H9 (cell line): Measurements from ENCODE around the gene ANKMY1. TPM values are rescaled to one million over a fixed set of nuclear protein-coding genes. Genes with fewer than 3 reads are reported as not detected.

Source experiments
- DNase-seq: peaks from one replicate; pipeline ENCODE4 v3.0.0-alpha.2; 2017
- H2AFZ ChIP-seq: one replicate; pipeline ENCODE4 v1.6.1; 2013; ENCODE audit warnings: mild to moderate bottlenecking, low read length, control low read depth, moderate library complexity
- H2AK5ac ChIP-seq: 2 replicates; pipeline ENCODE4 v1.6.1; 2013; ENCODE audit warnings: low read length, control low read depth, mixed read lengths; ENCODE audit not compliant: insufficient read length
- H2BK120ac ChIP-seq: one replicate; pipeline ENCODE4 v1.6.1; 2013; ENCODE audit warnings: low read depth, mild to moderate bottlenecking, low read length, control low read depth, inconsistent platforms; ENCODE audit not compliant: poor library complexity, severe bottlenecking
- H2BK12ac ChIP-seq: 2 replicates; pipeline ENCODE4 v1.6.1; 2013; ENCODE audit warnings: low read length, control low read depth, mixed read lengths, low read depth; ENCODE audit not compliant: insufficient read length
- H2BK15ac ChIP-seq: 2 replicates; pipeline ENCODE4 v1.6.1; 2013; ENCODE audit warnings: low read depth, low read length, control low read depth
- H2BK20ac ChIP-seq: one replicate; pipeline ENCODE4 v1.6.1; 2013; ENCODE audit warnings: low read depth, mild to moderate bottlenecking, low read length, control low read depth, inconsistent platforms; ENCODE audit not compliant: poor library complexity, severe bottlenecking
- H2BK5ac ChIP-seq: 2 replicates; pipeline ENCODE4 v1.6.1; 2013; ENCODE audit warnings: low read length, control low read depth, mixed read lengths; ENCODE audit not compliant: insufficient read length
- H3K14ac ChIP-seq: 2 replicates; pipeline ENCODE4 v1.6.1; 2013; ENCODE audit warnings: low read length, control low read depth; ENCODE audit not compliant: insufficient read depth
- H3K18ac ChIP-seq: 2 replicates; pipeline ENCODE4 v1.6.1; 2013; ENCODE audit warnings: low read depth, mild to moderate bottlenecking, mixed read lengths, low read length, control low read depth; ENCODE audit not compliant: insufficient read length
- H3K23ac ChIP-seq: 2 replicates; pipeline ENCODE4 v1.6.1; 2013; ENCODE audit warnings: low read length, control low read depth, mixed read lengths, low read depth; ENCODE audit not compliant: insufficient read length
- H3K23me2 ChIP-seq: 2 replicates; pipeline ENCODE4 v1.6.1; 2013; ENCODE audit warnings: low read depth, mild to moderate bottlenecking, mixed read lengths, low read length, control low read depth; ENCODE audit not compliant: insufficient read length, poor library complexity, severe bottlenecking
- H3K27ac ChIP-seq: 2 replicates; pipeline ENCODE4 v1.5.1; 2013; ENCODE audit warnings: low read length, control low read depth, mixed read lengths, low read depth; ENCODE audit not compliant: insufficient read length
- H3K27me3 ChIP-seq: 2 replicates; pipeline ENCODE4 v1.6.1; 2013; ENCODE audit warnings: low read length, control low read depth, inconsistent platforms; ENCODE audit not compliant: insufficient read depth
- H3K4ac ChIP-seq: 2 replicates; pipeline ENCODE4 v1.6.1; 2013; ENCODE audit warnings: low read depth, mild to moderate bottlenecking, control low read depth, inconsistent platforms, low read length, moderate library complexity
- H3K4me1 ChIP-seq: 2 replicates; pipeline ENCODE4 v1.6.1; 2013; ENCODE audit warnings: low read length, control low read depth, inconsistent platforms; ENCODE audit not compliant: insufficient read depth
- H3K4me2 ChIP-seq: 2 replicates; pipeline ENCODE4 v1.6.1; 2013; ENCODE audit warnings: low read length, control low read depth, mixed read lengths; ENCODE audit not compliant: insufficient read length, insufficient read depth
- H3K56ac ChIP-seq: 2 replicates; pipeline ENCODE4 v1.6.1; 2013; ENCODE audit warnings: low read depth, mild to moderate bottlenecking, mixed read lengths, low read length, control low read depth; ENCODE audit not compliant: insufficient read length
- H3K79me1 ChIP-seq: 2 replicates; pipeline ENCODE4 v1.6.1; 2013; ENCODE audit warnings: low read depth, mild to moderate bottlenecking, moderate library complexity, low read length, control low read depth, inconsistent platforms; ENCODE audit not compliant: insufficient read depth, poor library complexity, severe bottlenecking
- H3K79me2 ChIP-seq: 2 replicates; pipeline ENCODE4 v1.6.1; 2013; ENCODE audit warnings: low read length, control low read depth, inconsistent platforms; ENCODE audit not compliant: insufficient read depth
- H3K9ac ChIP-seq: 2 replicates; pipeline ENCODE4 v1.6.1; 2013; ENCODE audit warnings: low read length, control low read depth, mixed read lengths; ENCODE audit not compliant: insufficient read length; ENCODE audit errors: extremely low read depth
- H3K9me3 ChIP-seq: one replicate; pipeline ENCODE4 v1.6.1; 2013; ENCODE audit warnings: low read depth, low read length, inconsistent platforms; ENCODE audit not compliant: control insufficient read depth
- H3T11ph ChIP-seq: one replicate; pipeline ENCODE4 v1.6.1; 2013; ENCODE audit warnings: mild to moderate bottlenecking, low read length, control low read depth, inconsistent platforms
- H4K20me1 ChIP-seq: one replicate; pipeline ENCODE4 v1.6.1; 2013; ENCODE audit not compliant: control insufficient read depth, insufficient read length, insufficient read depth
- H4K5ac ChIP-seq: 2 replicates; pipeline ENCODE4 v1.6.1; 2013; ENCODE audit warnings: low read depth, mild to moderate bottlenecking, mixed read lengths, low read length, control low read depth; ENCODE audit not compliant: insufficient read length
- H4K8ac ChIP-seq: replicated peaks from 2 replicates; pipeline ENCODE4 v1.6.1; 2013; ENCODE audit warnings: low read length, control low read depth, mixed read lengths, low read depth; ENCODE audit not compliant: insufficient read length
- H4K91ac ChIP-seq: 2 replicates; pipeline ENCODE4 v1.6.1; 2013; ENCODE audit warnings: low read depth, mild to moderate bottlenecking, moderate library complexity, mixed read lengths, low read length, control low read depth; ENCODE audit not compliant: insufficient read length
- H3K27ac Mint-ChIP-seq, 3 experiments: 2 replicates in 2 of 3; 3 replicates in 1 of 3; pipeline ENCODE4 v1.8.0; 2020 to 2021; ENCODE audit warnings: mixed read lengths in 3 of 3, mild to moderate bottlenecking in 1 of 3, moderate library complexity in 1 of 3
- H3K27me3 Mint-ChIP-seq: 2 replicates; pipeline ENCODE4 v1.8.0; 2021; ENCODE audit warnings: low read depth, mild to moderate bottlenecking, moderate library complexity, mixed read lengths
- H3K36me3 Mint-ChIP-seq, 3 experiments: 2 replicates in 2 of 3; 3 replicates in 1 of 3; pipeline ENCODE4 v1.8.0; 2020 to 2021; ENCODE audit warnings: low read depth in 3 of 3, mixed read lengths in 3 of 3; ENCODE audit not compliant: insufficient read depth in 1 of 3
- H3K4me1 Mint-ChIP-seq, 2 experiments: 2 replicates each; pipeline ENCODE4 v1.8.0; 2020; ENCODE audit warnings: mixed read lengths in 2 of 2
- H3K4me3 Mint-ChIP-seq, 2 experiments: 2 replicates in 1 of 2; 3 replicates in 1 of 2; pipeline ENCODE4 v1.8.0; 2020 to 2021; ENCODE audit warnings: mild to moderate bottlenecking in 2 of 2, mixed read lengths in 2 of 2, moderate library complexity in 1 of 2
- H3K9me3 Mint-ChIP-seq, 2 experiments: 2 replicates in 1 of 2; 3 replicates in 1 of 2; pipeline ENCODE4 v1.8.0; 2020; ENCODE audit warnings: mild to moderate bottlenecking in 2 of 2, mixed read lengths in 2 of 2, moderate library complexity in 1 of 2
- WGBS: extraction: QIAGEN DNeasy Blood & Tissue Kit; methylation state at CpG from one replicate; pipeline ENCODE4 v1.1.7; 2013; ENCODE audit warnings: missing lambda C conversion rate, low lambda C conversion rate, mixed read lengths; ENCODE audit not compliant: insufficient read length; ENCODE audit errors: extremely low coverage; 5-methylcytosine and 5-hydroxymethylcytosine counted together
- total RNA-seq: library from RNA; stranded (reverse); gene quantifications from 2 replicates; pipeline ENCODE4 v1.2.1, GENCODE V29; 2021
- TF ChIP-seq, protein P1 (sequence below): fragments of 200-600 bp; sonication (generic); conservative IDR thresholded peaks from 3 replicates; pipeline ENCODE4 v1.8.0; 2021; ENCODE audit warnings: antibody characterized with exemption, mild to moderate bottlenecking

Gene ANKMY1
- total RNA-seq, 1 experiment from 2014 or later: 13.7 TPM

DNA sequence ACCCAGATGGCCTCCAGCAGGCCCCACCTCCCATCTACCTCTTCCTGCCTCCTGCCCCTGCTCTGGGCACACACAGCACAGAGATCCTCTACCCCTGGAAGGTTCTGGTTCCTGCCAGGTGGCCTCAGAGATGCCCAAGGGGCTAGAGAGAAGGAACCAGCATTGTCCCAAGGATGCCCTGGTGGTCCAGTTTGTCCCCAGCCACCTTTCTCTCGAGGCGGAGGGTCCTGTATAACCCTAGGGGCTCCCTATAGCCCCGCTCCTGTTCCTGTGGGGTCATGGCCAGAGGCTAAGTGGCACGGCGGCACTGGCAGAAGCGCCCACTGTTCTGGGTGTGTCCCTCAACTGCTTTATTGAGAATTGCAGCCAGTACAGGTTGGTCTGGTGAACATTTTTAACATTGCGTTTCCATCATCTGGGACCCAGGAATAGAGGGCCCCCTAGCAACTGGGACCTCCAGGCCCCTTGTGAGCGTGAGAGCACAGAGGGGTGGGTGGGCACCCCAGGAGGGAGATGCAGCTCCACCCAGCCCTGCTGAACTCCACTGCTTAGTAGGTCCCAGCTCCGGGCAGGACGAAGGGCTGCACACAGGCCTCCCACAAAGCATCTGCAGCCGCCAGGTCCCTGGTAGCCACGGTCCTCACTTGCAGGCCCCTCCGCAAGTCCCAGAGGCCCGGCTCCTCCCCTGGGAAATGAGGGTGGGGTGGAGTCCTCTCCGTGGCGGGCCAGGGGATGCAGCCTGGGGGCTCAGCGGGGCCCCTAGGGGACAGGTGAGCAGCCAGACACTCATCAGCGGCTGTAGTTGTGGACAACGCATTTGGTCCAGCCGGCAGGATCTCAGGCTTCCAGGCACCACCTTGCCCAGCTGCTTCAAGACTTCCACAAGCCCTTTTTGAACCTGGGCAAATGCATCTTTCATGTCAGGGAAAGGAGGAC is 89.2 kb downstream of the ANKMY1 start:
- H3K4me1 Mint-ChIP-seq: peaks cover 2 to 3% of the 10 kb centered on the region in 2 experiments; a peak in 2 of 4 replicates

More for the DNA sequence above, 89.2 kb downstream of the ANKMY1 start:
- Histone ChIP-seq H3K79me2 (no peaks in the 10 kb centered on the region), H3T11ph (no peak overlapping the region), H3K4ac (no peak overlapping the region), H2AFZ (no peak overlapping the region), H3K4me2 (no peak overlapping the region), H3K9me3 (no peaks in the 10 kb centered on the region), H4K5ac (no peak overlapping the region), H4K91ac (no peak overlapping the region), H2BK12ac (no peak overlapping the region), H3K14ac (no peak overlapping the region), H3K27ac (no peak overlapping the region), H4K20me1 (no peaks in the 10 kb centered on the region), H2BK15ac (no peak overlapping the region), H2BK120ac (no peak overlapping the region), H3K23ac (no peak overlapping the region), H3K18ac (no peak overlapping the region), H3K4me1 (no peaks in the 10 kb centered on the region), H2BK20ac (no peak overlapping the region), H3K56ac (no peak overlapping the region), H2BK5ac (no peak overlapping the region), H2AK5ac (no peak overlapping the region), H4K8ac (no peak overlapping the region), H3K79me1 (no peaks in the 10 kb centered on the region), H3K27me3 (no peaks in the 10 kb centered on the region), H3K9ac (no peak overlapping the region), H3K23me2 (no peaks in the 10 kb centered on the region)
- Mint-ChIP-seq H3K27ac (no peak overlapping the region), H3K4me3 (no peak overlapping the region), H3K9me3 (peaks cover 0 to 4% of the 10 kb centered on the region in 2 experiments; a peak in 4 of 5 replicates), H3K36me3 (peaks cover 0 to 15% (median 12%) of the 10 kb centered on the region in 3 experiments), H3K27me3 (peaks cover 17% of the 10 kb centered on the region)
- TF ChIP-seq, protein P1, sequence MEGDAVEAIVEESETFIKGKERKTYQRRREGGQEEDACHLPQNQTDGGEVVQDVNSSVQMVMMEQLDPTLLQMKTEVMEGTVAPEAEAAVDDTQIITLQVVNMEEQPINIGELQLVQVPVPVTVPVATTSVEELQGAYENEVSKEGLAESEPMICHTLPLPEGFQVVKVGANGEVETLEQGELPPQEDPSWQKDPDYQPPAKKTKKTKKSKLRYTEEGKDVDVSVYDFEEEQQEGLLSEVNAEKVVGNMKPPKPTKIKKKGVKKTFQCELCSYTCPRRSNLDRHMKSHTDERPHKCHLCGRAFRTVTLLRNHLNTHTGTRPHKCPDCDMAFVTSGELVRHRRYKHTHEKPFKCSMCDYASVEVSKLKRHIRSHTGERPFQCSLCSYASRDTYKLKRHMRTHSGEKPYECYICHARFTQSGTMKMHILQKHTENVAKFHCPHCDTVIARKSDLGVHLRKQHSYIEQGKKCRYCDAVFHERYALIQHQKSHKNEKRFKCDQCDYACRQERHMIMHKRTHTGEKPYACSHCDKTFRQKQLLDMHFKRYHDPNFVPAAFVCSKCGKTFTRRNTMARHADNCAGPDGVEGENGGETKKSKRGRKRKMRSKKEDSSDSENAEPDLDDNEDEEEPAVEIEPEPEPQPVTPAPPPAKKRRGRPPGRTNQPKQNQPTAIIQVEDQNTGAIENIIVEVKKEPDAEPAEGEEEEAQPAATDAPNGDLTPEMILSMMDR: no peak
- no CpG with 5 or more reads among the region's 20 CpGs for WGBS
- peak; percentile 23 for DNase-seq
